ENCODE measurements around the gene NBPF20.
"Not testable (repeated sequence)": the region's sequence is repeated elsewhere in the genome, so short reads cannot be mapped to it uniquely, and the experiment has no call there.

Gene NBPF20

GRCh38 chr1:145404949-145405348, 20.5 kb downstream of the NBPF20 start:
- not testable (repeated sequence) for H3K9ac ChIP-seq (ENCODE audit: low read length); H3K36me3 ChIP-seq (ENCODE audit: insufficient read depth, low read length); H3K9me3 ChIP-seq (ENCODE audit: low read length); H3K27ac ChIP-seq (ENCODE audit: low read depth, low read length); H3K4me3 ChIP-seq (ENCODE audit: low read depth in 1 of 2, low read length in 2 of 2); H3K27me3 ChIP-seq (ENCODE audit: control insufficient read depth in 1 of 2, insufficient read depth in 2 of 2, low read length in 2 of 2); H3K4me1 ChIP-seq (ENCODE audit: insufficient read depth, low read length)

GRCh38 chr1:145400701-145401100, 24.7 kb downstream of the NBPF20 start:
- H3K4me1 ChIP-seq (ENCODE audit: insufficient read depth, low read length); H3K27me3 ChIP-seq (ENCODE audit: control insufficient read depth in 1 of 2, insufficient read depth in 2 of 2, low read length in 2 of 2); H3K4me3 ChIP-seq (ENCODE audit: low read depth in 1 of 2, low read length in 2 of 2); H3K27ac ChIP-seq (ENCODE audit: low read depth, low read length); H3K9ac ChIP-seq (ENCODE audit: low read length); H3K9me3 ChIP-seq (ENCODE audit: low read length); H3K36me3 ChIP-seq (ENCODE audit: insufficient read depth, low read length): not testable (repeated sequence)

Measured in muscle layer of colon (tissue), 2 donors.